GM15510 (cell line): ENCODE measurements around the gene DUS4L.

Source experiments
- POLR2A ChIP-seq: IDR thresholded peaks from 3 replicates; pipeline ENCODE4 v1.6.1; 2011; ENCODE audit warnings: borderline replicate concordance; ENCODE audit not compliant: insufficient read length; ENCODE audit errors: extremely low read depth

Gene DUS4L

DNA sequence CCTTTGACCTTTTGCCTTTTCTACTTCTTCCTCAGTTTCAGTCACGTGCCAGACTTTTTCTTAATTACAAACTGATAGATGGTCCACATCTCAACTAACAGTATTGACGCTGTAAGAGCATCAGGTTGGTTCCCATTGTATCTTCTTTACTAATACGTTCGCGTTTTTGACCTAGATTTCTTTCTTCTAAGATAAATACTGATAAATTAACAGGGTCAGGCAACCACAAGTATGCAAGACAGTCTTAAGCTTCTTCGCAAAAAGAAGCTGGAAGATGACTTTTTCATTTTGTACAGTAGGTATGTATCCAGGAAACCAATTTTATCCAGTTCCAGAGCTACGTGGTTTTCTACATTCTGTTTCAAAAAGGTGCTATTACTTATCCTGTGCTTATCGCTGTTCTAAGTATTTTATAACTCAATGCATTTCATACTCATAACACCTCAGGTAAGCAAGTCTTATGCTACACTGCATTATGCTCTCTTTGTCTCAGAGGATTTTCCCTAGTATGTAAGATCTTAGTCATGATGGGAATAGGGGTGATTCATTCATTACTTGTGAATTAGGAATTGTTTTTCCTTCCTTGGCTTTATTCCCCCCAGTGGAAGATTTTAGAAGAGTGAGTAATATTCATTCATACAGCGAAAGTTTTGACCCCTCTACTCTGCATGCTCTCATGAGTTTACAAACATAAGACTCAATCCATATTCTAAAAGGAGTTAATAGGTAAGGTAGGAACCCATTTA lies 955 bp downstream of the DUS4L start:
- TF ChIP-seq POLR2A = no peak

- TF ChIP-seq POLR2A = no peak
These were observed 6.5 kb downstream of the DUS4L start for GRCh38 chr7:107570298-107570697.

DNA sequence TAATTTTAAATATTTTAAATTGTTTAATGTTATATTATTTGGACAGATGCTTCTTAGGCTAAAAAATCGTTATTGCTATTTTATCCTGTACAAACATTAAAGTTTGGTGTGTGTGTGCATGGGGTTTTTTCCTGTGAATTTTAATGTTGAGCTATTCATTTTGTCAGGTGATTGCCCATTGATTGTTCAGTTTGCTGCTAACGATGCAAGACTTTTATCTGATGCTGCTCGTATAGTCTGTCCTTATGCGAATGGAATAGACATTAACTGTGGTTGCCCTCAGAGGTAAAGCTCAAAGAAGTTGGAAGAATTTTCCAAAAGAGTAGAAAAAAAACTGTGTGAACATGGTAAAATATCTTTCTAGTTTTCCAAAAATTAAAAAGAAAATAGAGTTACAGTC lies 9.8 kb downstream of the DUS4L start:
- no peak for TF ChIP-seq POLR2A

DNA sequence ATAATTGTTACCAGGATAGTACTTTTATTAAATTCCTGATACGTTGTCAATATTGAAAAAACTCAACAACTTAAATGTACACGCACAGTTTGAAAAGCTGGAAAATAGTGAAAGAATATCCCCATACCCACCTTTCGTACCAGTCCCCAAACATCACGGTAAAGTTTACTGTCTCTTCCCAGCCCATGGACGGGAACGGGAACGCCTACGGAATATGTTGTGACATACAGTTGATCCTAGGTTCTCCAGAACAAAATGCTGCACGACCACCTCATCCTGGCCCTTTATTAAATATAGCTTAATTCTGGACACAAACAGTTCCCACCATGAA lies 15.7 kb downstream of the DUS4L start:
- no peak for TF ChIP-seq POLR2A

DNA sequence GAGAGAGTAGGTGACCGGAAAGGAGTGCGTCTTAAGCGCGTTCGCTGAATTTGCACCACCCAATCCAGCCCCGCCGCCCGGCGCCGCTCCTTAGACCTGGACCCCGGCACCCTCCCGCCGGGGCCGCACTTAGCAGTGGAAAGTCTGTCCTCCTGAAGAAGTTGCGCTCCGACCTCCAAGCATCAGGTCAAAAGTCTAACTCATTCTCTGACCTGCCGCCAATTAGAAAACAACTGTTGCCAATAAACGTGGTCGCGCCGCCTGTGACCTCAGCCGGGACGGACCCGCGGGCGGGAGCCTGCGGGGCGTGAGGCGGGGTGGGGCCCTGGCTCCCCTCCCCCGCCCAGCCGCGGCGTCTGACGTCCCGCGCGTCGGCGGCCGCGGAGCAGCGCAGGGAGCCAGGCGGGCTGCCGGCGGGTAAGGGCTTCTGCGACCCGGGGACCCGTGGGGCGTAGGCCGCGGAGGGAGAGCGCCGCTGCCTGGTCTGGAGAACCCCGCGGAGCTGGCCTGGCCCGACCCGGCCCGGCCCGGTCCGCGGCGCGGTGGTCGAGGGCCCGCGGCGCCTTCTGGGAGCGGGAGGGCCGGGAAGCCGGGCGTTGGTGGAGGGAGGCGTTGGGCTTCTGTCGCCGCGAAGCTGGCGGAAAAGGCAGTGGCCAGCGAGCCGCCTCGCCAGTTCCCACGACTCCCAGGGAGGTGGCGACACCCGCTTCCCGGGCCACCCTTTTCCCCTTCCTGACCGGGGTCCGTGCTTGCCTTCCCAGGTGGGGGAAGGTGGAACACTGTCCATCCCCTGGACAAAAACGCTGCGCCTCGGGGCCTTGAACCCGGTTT lies 16.3 kb downstream of the DUS4L start, which contains the start of gene BCAP29:
Gene BCAP29, plus strand, starts transcription at position 362 of the 831 bp plus-strand sequence. CDS start 527 bp downstream, outside the sequence.
- peak; percentile 85 for TF ChIP-seq POLR2A

- TF ChIP-seq POLR2A = no peak
These were observed 17.1 kb downstream of the DUS4L start for GRCh38 chr7:107580716-107581383.

DNA sequence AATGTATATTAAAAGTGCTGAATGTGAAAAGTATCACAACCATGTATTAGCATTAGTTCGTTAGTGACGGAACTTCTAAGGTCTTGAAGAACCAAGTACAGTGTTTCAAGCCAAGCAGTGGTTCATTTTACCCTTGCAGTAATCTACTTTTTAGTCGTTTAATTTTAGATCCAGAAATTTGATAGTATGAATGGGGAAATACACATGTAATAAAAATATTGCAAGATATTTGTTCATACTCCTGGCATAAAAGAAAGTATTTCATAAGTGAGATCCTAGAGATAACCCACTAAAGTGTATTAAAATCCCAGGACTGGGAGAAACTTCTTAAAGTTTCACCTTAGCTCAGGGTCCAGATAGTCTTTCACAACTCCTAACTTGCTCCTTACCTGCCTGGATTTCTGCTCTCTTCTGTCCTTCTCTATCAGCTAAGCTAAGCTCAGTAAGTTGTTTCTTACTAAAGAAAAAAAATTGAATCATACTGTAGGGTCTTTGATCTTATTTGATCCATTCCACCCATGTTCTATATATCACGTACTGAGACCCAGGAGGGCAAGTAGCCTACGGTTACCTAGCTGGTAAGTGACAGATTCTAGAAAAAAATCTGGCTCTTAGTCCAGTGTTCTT lies 17.7 kb downstream of the DUS4L start:
- TF ChIP-seq POLR2A = no peak

DNA sequence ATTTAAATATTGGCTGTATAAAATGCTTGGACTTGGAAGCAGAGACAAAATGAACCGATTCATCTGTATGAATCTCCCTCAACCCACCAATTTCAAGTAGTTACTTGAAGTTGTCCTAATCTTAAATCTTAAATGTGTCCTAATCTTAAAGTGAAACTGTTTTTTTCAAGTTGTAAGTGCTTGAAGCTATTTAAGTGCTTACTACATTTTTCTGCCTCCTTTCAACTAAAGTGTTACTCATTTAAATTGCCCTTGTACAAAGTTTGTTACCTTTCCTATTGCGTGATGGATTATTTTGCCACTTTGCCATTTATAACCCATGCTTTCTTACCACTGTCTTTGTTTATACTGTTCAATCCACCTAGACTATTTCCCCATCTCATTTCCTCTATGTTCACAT lies 19.1 kb downstream of the DUS4L start:
- TF ChIP-seq POLR2A = no peak

GRCh38 chr7:107584716-107585115 lies 20.9 kb downstream of the DUS4L start:
- no peak for TF ChIP-seq POLR2A

- no peak for TF ChIP-seq POLR2A
These were observed 24.9 kb downstream of the DUS4L start for GRCh38 chr7:107588529-107589130.

GRCh38 chr7:107591421-107591820 lies 27.6 kb downstream of the DUS4L start:
- no peak for TF ChIP-seq POLR2A

DNA sequence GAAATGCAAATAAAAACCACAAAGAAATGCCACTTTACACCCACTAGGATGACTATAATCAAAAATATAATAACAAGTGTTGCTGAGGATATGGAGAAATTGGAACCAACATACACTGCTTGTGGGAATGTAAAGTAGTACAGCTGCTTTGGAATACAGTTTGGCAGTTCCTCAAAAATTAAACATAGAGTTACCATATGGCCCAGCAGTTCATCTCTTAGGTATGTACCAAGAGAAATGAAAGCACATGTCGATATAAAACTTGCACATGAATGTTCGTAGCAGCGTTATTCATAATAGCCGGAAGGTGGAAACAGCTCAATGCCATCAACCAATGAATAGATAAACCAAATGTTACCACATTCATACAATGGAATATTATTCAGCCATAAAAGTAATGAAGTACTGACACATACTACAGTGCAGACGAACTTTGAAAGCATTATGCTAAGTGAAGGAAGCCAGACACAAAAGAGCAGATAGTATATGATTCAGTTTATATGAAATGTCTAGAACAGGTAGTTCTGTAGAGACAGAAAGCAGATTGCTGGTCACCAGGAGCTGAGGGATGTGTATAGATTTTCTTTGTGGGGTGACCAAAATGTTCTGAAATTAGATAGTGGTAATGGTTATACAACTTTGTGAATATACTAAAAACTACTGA lies 28.7 kb downstream of the DUS4L start:
- TF ChIP-seq POLR2A = no peak

DNA sequence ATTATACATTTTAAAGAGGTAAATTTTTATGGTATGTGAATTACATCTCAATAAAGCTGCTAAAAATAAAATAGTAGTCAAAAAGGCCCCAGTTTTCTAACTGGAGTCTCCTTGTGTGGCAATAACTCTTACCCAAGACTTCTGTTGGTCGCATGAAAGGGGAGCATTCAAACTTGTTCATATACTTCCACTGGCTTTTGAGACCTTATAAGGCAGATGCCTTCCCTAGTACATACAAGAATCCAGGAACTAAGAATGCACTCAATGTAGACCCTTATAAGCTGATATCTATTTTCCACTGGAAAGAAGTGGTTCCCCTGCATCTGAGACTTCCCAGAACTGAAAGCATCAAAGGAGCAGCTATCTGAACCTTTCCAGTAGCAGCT lies 29.2 kb downstream of the DUS4L start:
- no peak for TF ChIP-seq POLR2A
